ENCODE results near the gene RPTOR.

RPTOR gene

GRCh38 chr17:80826346-80826954 is 281.8 kb downstream of the RPTOR start:
- TF ChIP-seq CTCF (IDR thresholded peaks at IDR 0.05; ENCODE audit: low read depth, low read length, missing control alignments) = no peak
- in situ Hi-C loops (cut with HindIII; ENCODE audit: low sequenced_read_pairs) = no loop called here
- no peak overlapping the region for H3K4me3 ChIP-seq (ENCODE audit: low read depth, low read length)
- no peak for DNase-seq (ENCODE audit: low read depth)

- in situ Hi-C loops (cut with HindIII; ENCODE audit: low sequenced_read_pairs) = no loop called here
- H3K4me3 ChIP-seq (ENCODE audit: low read depth, low read length) = no peak overlapping the region
- DNase-seq (ENCODE audit: low read depth) = peak; percentile 97
- peak; percentile 11 for TF ChIP-seq CTCF (IDR thresholded peaks at IDR 0.05; ENCODE audit: low read depth, low read length, missing control alignments)
Measured at GRCh38 chr17:80826955-80827645, 282.5 kb downstream of the RPTOR start.

- DNase-seq (ENCODE audit: low read depth) = no peak
- in situ Hi-C loops (cut with HindIII; ENCODE audit: low sequenced_read_pairs) = no loop called here
- no peak for TF ChIP-seq CTCF (IDR thresholded peaks at IDR 0.05; ENCODE audit: low read depth, low read length, missing control alignments)
- H3K4me3 ChIP-seq (ENCODE audit: low read depth, low read length) = no peak overlapping the region
Measured at GRCh38 chr17:80827646-80828643, 283.3 kb downstream of the RPTOR start.

GRCh38 chr17:80829166-80829813 is 284.7 kb downstream of the RPTOR start:
- no peak overlapping the region for H3K4me3 ChIP-seq (ENCODE audit: low read depth, low read length)
- in situ Hi-C loops (cut with HindIII; ENCODE audit: low sequenced_read_pairs) = no loop called here
- DNase-seq (ENCODE audit: low read depth) = no peak
- no peak for TF ChIP-seq CTCF (IDR thresholded peaks at IDR 0.05; ENCODE audit: low read depth, low read length, missing control alignments)

- DNase-seq (ENCODE audit: low read depth) = no peak
- no peak for TF ChIP-seq CTCF (IDR thresholded peaks at IDR 0.05; ENCODE audit: low read depth, low read length, missing control alignments)
- in situ Hi-C loops (cut with HindIII; ENCODE audit: low sequenced_read_pairs) = no loop called here
- no peak overlapping the region for H3K4me3 ChIP-seq (ENCODE audit: low read depth, low read length)
Measured at GRCh38 chr17:80830020-80830780, 285.6 kb downstream of the RPTOR start.
